Fibroblast of the conjunctiva (primary cell): ENCODE data around the gene CHRM3.

Experiments
- DNase-seq: peaks from one replicate; pipeline ENCODE4 v3.0.0-alpha.2; 2010; ENCODE audit warnings: low read depth

The CHRM3 gene

DNA sequence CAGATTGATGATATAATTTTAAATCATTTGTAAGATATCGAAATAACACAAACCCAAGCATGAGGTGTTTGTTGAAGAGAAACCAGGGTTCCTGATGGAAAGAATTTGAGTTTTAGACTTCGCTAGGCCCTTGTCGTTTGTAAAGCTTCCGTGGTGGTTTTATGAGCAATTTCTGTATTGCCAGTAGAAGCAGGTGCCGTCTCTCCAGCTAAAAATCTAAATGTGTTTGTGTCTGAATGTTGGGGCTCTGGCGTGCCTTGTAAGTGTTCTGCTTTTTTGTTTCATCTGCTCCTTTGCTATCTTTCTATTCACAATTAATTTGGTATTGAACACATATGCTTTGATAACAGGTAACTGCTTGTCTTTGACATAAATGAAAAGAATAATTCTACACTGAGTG lies 27.5 kb downstream of the CHRM3 start:
- DNase-seq, result no peak

GRCh38 chr1:239417221-239417620 lies 30.9 kb downstream of the CHRM3 start:
- no peak for DNase-seq

DNA sequence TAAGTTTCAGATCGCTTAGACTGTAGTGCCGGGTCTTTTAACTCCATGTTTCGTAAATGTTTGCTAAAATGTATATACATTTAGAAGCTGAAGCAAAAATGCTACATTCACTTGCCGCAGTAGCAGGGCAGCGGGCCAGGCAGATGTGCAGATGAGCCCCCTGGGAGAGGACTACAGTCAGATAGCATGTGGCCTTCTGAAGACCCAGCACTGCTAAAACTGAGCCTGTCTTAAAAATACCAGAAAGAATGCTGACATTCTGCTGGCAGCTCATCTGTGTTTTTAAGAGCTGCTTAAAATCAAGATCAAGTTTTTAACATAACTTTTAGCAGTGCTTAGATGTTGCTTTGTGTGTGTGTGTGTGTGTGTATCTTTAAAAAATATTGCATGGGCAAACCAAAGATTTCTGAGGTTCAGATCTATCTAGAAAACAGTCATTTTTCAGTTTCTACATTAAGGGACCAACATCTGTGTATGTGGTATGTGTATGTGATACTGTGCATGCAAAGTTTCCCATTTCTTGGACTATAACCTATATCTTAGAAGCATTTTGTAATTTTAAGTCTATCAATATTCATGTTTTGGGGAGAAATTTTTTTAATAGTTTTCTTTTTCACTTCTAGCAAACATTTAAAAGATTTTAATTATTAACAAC lies 31.7 kb downstream of the CHRM3 start:
- DNase-seq, result no peak

GRCh38 chr1:239418681-239419080 lies 32.3 kb downstream of the CHRM3 start:
- no peak for DNase-seq

DNA sequence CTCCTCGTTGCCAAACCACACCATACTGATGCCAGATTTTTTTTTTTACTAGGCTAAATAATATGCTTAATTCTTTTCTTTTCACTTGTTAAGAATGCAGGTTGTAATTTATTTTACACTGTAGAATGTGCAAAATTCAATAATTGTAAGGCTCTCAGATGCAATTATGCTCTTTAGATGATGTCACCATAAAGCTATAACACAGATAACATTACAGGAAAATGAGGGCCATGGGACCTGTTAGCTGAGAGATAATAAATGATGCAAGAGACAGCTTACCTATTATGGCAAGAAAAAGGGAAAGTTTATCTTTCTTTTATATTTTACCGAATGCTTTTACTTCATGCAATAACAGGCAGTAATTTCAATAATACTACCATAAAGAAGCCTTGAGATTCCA lies 35.4 kb downstream of the CHRM3 start:
- DNase-seq, result no peak

DNA sequence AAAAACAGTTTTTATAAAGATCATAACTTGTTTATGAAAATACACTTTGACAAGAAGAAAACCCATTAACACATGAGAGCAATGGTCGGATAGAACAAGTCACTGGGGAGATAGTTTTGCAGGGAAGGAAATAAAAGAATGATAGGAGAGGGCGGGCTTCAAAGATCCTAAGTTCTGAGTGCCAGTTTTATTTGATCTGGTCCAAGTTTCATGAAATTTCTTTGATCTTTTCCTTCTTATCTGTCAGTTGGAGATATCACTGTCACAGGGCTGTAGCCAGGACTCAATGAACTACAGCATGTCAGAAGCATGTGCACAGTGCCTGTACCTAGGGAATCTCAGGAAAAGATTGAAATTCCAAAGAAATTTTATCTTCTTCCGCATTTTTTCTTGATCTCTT lies 36.5 kb downstream of the CHRM3 start:
- no peak for DNase-seq

- no peak for DNase-seq
These were observed 40.6 kb downstream of the CHRM3 start for GRCh38 chr1:239426821-239427475.

- no peak for DNase-seq
These were observed 41.3 kb downstream of the CHRM3 start for GRCh38 chr1:239427712-239428111.

DNA sequence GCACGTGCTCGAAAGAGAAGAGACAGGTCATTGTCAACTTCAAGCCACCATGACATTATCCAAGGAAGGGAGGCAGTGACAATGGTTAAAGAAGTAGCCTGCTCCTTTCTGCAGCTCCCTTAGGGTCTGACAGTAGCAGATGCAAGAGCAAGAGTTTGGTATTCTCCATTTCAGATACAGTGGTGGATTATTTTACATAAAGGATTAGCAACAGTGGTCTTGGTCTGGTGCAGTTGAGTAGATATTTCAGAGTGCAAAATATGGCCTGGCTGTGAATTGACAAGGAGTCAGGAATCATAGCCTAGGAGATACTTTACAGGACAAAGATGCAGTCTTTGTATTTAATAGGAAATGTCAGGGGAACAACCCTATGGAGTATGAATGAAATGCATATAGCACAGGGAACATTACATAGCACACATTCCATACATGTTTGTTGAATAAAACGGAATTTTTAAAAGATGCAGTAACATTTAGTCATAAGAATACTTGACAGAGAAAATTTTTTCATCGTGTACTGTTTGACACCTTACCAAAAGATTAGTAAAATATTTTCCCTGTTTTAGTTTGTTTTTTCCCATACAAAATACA lies 41.8 kb downstream of the CHRM3 start:
- no peak for DNase-seq

- DNase-seq, result no peak
These were observed 42.8 kb downstream of the CHRM3 start for GRCh38 chr1:239429163-239429562.

GRCh38 chr1:239432255-239432654 lies 45.9 kb downstream of the CHRM3 start:
- no peak for DNase-seq

DNA sequence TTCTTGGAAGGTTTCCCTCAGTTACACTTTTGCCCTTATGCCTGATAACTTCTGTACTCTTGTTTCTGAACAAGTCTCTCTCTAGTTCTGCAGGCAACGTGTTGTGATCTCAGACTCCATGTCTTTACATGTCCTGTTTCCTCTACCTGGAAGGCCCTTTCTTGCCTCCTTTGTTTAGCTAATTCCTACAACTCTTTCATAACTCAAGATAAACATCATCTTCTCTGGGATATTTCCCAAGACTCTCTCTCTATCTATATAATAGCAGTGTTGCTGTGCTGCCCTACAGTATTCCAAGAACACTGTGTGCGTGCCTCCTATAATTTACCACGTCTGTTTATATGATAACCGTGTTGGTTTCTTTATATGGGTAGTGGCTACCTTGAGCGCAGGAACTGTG lies 47.8 kb downstream of the CHRM3 start:
- DNase-seq, result no peak
